Lower leg skin (tissue), 3 donors: ENCODE data around the gene GAN.

Source experiments
- POLR2A ChIP-seq, 2 donors: fragments of 450-650 bp; IDR thresholded peaks; one replicate each; pipeline ENCODE4 v1.6.1; 2016 to 2017; ENCODE audit warnings: antibody characterized with exemption in 2 of 2, mild to moderate bottlenecking in 1 of 2, moderate library complexity in 1 of 2
- TF ChIP-seq, protein P1 (sequence below), 3 donors: fragments of 450-650 bp; IDR thresholded peaks; one replicate each; pipeline ENCODE4 v1.5.1; 2016; ENCODE audit warnings: antibody characterized with exemption in 3 of 3, mild to moderate bottlenecking in 3 of 3, moderate library complexity in 2 of 3

DNA sequence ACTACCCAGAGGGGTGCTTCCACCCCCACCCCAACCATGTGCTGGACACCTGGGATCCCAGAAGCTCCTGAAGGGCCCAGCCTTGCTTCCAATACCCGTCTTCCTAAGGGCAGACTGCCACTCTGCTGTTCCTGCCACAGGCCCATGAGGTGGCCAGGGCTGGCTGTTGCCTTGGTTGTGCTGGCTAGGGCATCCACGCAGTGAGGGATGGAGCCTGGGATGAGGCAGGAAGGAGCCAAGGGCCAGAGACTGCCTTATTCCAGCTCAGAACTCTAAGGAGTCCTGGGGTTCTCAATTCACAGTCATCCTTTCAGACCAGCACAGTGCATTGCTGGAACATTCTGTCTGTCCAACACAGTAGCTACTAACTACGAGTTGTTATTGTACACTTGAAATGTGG, 38.4 kb upstream of the GAN start:
- TF ChIP-seq, protein P1, sequence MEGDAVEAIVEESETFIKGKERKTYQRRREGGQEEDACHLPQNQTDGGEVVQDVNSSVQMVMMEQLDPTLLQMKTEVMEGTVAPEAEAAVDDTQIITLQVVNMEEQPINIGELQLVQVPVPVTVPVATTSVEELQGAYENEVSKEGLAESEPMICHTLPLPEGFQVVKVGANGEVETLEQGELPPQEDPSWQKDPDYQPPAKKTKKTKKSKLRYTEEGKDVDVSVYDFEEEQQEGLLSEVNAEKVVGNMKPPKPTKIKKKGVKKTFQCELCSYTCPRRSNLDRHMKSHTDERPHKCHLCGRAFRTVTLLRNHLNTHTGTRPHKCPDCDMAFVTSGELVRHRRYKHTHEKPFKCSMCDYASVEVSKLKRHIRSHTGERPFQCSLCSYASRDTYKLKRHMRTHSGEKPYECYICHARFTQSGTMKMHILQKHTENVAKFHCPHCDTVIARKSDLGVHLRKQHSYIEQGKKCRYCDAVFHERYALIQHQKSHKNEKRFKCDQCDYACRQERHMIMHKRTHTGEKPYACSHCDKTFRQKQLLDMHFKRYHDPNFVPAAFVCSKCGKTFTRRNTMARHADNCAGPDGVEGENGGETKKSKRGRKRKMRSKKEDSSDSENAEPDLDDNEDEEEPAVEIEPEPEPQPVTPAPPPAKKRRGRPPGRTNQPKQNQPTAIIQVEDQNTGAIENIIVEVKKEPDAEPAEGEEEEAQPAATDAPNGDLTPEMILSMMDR (IDR thresholded peaks at IDR 0.05), result no peak
- no peak for TF ChIP-seq POLR2A (IDR thresholded peaks at IDR 0.05)
